ENCODE measurements around the gene RFX1.
"Not testable (repeated sequence)": the region's sequence is repeated elsewhere in the genome, so short reads cannot be mapped to it uniquely, and the experiment has no call there.

Gene RFX1

DNA sequence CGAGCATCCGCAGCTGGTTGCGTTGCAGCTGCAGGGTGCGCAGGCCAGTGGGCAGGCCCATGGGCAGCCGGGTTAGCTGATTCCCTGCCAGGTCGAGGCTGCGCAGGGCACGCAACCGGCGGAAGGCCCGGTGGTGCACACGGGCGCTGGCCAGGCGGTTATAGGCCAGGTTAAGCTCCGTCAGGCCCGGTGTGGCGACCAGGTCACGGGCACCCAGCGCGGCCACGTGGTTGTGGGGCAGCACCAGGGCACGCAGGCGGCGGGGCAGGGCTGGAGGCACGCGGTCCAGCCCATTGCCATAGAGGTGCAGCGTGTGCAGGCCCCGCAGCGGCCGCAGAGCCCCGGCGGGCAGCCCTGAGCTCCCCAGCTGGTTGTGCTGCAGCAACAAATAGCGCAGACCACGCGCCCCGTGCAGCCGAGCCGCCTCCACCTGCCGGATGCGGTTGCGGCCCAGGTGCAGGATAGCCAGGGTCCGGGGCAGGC, 73.2 kb downstream of the RFX1 start:
- no peak for DNase-seq

DNA sequence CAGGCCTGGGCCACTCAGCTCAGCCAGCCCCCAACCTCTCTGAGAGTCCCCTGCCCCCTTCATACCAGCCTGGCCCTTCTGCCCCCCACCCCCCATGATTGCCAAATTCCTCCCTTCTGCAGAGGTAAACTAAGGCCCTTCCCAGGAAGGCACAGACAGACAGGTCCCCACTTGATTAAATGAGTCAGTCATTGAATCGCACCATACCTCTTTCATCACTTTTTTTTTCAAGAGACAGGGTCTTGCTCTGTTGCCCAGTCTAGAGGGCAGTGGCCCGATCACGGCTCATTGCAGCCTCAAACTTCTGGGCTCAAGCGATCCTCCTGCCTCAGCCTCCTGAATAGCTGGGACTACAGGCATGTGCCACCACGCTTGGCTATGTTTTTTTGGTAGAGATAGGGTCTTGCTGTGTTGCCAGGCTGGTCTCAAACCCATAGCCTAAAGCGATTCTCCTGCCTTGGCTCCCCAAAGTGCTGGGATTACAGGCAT, 73.9 kb downstream of the RFX1 start:
- DNase-seq = no peak

DNA sequence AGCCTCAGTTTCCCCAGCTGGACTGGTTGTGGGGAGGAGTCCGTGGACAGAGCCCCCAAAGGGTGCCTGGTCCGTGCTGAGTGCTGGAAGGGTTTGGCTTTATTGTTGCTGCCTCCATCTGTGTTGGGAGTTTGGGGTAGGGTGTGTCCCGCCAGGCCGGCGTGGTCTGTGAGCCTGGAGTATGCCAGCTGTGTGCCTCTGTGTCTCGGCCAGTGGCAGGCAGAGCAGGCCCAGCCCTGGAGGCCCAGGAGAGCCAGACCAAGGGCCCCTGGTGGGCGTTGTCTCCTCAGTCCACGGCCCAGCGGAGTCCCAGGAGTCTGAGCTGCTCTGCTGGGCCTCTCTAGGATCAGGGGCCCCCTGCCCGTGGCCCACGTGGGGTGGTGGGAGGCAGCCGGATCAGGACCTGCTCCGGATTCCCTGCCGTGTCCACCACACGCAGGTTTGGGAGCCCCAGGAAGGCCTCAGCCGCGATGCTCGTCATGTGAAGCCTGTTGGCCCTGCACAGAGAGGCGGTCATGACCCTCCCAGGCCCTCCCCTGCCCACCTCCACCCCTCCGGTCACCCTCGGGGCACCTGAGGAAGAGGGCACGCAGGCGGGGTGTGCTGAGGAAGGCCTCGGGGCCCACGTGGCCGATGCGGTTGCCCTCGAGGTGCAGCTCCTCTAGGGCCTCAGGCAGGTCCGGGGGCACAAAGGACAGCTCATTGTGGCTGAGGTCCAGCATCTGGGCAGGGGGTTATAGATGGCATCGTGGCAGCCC, 74.5 kb downstream of the RFX1 start:
- no peak for DNase-seq

DNA sequence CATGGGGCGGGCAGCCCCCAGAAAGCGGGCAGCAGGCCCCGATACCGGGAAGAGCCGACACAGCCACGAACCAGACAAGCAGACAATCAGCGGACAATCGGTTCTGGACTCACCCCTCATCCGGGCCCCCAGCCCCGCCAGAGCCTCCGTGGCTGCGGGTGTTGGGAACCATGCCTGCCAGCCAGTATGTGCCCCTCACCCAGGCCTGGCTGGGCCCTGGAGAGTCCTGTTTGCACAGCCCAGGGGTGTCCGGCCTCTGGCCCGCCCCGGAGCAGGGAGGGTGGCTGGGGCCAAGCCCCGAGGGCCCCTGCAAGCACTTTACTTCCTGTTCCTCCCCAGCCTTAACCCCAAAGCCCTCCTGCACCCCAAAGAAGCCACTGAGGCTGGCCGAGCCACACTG, 75.7 kb downstream of the RFX1 start:
- DNase-seq = no peak

DNA sequence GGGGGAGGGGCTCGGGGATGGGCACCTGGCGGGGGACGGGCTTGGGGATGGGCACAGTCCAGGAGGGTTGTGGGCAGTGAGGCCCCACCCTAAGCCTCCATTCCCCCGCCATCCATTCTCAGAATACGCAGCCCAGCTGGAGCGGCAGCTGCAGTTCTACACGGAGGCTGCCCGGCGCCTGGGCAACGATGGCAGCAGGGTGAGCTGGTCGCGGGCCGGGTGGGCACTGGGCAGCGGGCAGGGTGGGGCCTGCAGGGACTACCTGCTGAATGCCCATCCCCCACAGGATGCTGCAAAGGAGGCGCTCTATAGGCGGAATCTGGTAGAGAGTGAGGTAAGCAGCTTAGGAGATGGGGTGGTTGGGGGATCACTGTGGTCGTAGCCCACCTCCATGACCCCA, 76.2 kb downstream of the RFX1 start:
- DNase-seq = no peak

DNA sequence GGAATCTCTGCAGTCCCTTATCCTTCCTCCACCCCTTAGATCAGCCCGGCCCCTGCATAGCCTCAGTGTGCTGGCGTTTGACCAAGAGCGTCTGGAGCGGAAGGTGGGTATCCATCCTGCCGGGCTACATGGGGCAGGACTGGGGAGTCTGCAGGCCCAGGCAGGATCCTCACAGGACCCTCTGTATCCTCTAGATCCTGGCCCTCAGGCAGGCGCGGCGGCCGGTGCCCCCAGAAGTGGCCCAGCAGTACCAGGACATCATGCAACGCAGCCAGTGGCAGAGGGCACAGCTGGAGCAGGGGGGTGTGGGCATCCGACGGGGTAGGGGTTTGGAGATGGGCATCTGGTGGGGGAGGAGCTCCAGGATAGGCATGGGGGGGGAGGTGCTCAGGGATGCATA, 76.8 kb downstream of the RFX1 start:
- no peak for DNase-seq

DNA sequence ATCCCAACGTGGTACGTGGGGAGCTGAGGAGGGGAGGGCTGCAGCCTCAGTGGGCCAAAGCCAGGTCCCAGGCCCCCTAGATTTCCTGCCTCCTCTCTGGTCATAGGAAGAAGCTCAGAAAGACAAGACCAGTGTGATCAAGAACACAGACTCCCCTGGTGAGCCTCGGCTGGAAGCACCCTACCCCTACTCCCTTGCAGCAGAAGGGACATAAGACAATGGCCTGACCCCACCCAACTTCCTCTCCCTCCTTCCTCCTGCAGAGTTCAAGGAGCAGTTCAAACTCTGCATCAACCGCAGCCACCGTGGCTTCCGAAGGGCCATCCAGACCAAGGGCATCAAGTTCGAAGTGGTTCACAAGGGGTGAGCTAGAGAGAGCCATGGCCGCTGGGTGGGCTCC, 79.4 kb downstream of the RFX1 start:
- DNase-seq = no peak

DNA sequence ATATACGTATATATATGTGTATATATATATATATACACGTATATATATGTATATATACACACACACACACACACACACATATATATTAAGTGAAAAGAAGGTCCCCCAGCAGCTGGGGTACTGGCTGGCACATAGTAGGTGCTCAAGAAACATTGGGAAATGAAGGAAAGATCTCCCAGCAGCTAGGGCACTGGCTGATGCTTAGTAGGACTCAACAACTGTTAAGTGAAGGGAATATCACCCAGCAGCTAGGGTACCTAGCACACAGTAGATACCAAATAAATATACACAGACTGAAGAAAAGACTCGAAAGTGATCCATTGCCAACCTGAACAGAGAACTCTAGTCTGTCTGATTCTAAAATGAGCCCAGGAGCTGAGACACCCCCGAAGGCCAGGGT, 80.1 kb downstream of the RFX1 start:
- DNase-seq = no peak

DNA sequence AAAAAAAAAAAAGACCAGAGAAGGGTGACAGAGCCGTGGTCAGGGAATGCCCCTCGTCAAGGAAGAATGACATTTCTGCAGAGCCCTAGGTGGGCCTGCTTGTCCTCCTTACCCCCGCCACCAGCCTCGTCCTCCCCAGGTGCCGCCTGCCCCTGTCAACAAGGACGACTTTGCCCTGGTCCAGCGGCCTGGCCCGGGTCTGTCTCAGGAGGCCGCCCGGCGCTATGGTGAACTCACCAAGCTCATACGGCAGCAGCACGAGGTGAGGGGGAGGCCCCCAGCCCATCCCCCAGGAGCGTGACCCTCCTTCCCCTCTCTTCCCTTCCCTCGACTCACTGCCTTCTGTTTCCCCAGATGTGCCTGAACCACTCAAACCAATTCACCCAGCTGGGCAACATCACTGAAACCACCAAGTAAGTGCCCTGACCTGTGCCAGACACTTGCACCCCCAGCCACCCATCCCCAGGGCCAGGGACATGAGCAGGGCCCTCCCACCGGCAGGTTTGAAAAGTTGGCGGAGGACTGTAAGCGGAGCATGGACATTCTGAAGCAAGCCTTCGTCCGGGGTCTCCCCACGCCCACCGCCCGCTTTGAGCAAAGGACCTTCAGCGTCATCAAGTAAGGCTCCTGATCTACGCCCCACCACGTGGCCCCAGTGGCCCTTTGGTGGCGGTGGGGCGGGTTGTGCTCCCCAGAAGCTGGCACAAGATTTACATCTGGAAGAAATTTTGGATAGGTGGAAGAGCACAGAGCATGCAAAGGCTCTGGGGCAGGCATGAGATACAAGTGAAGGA, 82.7 kb downstream of the RFX1 start:
- DNase-seq = no peak

DNA sequence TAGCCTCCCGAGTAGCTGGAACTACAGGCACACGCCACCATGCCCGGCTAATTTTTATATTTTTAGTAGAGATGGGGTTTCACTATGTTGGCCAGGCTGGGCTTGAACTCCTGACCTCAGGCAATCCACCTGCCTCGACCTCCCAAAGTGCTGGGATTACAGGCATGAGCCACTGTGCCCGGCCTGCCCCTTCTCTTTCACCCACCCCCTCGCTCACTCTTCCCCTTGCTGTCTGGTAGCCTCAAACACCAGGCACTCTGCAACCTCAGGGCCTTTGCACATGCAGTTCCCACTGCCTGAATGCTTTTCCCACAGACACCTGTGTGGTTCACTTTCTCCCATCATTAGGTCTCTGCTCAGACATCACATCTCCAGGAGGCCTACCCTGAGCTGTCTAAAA, 84.0 kb downstream of the RFX1 start:
- DNase-seq = not testable (repeated sequence)

DNA sequence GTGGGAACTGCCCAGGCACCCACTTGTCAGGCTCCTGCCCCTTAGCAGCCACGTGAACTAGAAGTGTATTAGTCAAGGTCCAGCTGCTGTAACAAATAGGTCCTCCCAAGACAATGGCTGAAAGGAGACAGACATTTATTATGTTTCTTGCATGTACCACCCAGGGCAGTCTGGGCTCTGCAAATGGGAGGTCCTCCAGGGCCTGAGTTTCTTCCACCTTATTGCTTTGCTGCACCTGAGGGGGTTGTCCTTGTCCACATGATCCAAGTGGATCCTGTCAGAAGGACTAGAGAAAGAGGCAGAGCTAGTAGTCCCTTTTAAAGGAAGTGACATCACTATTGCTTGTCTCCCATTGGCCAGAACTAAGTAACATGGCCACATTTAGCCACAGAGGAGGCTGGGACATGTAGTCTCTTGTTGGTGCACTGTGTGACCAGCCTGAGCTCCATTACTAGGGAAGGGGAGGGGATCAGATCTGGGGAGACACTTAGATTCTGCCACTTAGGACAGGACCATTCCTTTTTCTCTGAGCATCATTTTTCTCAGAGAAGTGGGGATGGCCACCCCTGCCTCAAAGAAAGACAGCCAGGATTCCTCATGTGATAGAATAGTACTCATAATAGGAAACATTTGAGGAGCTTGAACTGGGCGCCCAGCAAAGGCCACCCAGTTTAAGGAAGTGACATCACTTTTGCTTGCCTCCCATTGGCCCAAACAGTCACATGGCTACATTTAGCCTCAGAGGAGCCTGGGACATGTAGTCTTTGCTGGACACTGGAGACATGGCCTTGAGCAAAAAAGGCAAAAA, 85.0 kb downstream of the RFX1 start:
- peak; percentile 72 for DNase-seq

DNA sequence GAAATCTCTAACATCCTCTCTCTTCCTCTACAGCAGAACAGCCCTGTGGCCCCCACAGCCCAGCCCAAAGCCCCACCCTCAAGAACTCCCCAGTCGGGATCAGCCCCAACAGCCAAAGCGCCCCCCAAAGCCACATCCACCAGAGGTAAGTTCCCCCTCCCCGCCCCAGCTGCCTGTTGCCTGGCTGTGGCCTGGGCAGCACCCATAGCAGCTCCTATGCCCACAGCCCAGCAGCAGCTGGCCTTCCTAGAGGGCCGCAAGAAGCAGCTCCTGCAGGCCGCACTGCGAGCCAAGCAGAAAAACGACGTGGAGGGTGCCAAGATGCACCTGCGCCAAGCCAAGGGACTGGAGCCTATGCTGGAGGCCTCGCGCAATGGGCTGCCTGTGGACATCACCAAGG, 85.6 kb downstream of the RFX1 start:
- no peak for DNase-seq

DNA sequence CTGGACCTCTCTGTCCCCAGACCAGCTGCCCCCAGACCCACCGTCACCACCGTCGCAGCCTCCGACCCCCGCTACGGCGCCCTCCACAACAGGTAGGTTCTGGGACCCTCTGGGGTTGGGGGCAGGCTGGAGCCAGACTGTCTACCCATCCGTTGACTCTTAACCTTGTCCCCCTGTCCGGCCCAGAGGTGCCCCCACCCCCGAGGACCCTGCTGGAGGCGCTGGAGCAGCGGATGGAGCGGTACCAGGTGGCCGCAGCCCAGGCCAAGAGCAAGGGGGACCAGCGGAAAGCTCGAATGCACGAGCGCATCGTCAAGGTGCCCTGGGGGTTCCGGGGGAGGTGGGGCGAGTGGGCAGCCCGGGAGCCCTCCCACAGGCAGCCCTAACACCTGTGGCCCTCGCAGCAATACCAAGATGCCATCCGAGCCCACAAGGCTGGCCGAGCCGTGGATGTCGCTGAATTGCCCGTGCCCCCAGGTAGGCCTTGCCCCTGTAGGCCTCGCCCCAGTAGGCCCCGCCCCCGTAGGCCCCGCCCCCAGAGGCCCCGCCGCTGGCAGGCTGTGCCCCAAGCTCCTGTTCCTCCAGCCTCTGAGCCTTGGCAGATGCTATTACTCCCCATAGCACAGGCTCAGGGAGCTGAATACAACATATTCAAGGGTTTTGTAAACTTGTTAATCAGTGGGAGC, 87.3 kb downstream of the RFX1 start:
- no peak for DNase-seq

DNA sequence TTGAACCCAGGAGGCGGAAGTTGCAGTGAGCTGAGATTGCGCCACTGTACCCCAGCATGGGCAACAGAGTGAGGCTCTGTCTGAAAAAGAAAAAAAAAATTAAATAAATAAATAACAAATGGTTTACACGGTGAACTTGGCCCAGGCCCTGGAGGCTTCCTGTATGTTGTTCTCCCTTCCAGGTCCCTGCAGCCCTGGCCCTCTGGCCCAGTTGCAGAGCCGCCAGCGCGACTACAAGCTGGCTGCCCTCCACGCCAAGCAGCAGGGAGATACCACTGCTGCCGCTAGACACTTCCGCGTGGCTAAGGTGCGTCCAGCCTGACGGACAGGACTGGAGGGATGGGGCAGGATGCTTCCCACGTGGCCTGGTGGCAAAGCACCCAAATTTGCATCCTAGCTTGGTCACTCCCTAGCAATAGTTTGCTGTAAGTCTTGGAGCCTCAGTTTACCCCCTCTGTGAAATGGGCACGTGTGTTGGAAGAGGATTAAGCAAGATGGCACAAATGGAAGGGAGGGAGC, 88.2 kb downstream of the RFX1 start:
- DNase-seq = no peak

DNA sequence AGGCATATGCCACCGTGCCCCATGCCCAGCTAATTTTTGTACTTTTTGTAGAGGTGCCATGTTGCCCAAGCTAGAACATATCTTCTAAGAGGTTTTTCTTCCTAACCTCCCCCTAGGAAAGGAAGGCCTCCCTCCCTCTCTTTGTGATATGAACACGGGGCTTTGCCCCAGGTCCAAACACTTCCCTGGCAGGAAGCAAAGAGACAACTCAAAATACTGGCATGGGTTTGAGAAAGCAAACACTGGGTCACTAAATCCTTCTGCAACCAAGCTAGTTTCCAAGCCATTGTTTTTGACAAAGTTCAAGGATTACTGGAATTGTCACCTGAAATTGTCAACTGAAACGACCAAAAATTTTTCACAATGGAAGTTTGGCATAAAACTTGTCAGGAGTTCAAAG, 91.3 kb downstream of the RFX1 start:
- no peak for DNase-seq

DNA sequence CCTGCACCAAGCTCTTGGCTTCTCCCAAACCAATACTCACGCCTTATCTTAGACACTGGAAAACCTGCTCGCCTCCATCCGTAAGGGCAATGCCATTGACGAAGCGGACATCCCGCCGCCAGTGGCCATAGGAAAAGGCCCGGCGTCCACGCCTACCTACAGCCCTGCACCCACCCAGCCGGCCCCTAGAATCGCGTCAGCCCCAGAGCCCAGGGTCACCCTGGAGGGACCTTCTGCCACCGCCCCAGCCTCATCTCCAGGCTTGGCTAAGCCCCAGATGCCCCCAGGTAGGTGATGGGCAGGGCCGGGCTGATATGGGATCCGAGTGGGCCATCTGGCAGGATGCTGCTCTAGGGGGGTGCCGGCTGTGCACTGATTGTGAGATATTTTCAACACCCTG, 92.8 kb downstream of the RFX1 start:
- no peak for DNase-seq
